ENCODE data around the gene WDFY1. TPM values are rescaled to one million over a fixed set of nuclear protein-coding genes. Genes with fewer than 3 reads are reported as not detected.
A peak's percentile ranks its signal among the peaks of the same experiment; 100 is the strongest.

WDFY1 gene
- total and polyA plus RNA-seq, 2 experiments from 2014 or later: 54.5 to 127 TPM

DNA sequence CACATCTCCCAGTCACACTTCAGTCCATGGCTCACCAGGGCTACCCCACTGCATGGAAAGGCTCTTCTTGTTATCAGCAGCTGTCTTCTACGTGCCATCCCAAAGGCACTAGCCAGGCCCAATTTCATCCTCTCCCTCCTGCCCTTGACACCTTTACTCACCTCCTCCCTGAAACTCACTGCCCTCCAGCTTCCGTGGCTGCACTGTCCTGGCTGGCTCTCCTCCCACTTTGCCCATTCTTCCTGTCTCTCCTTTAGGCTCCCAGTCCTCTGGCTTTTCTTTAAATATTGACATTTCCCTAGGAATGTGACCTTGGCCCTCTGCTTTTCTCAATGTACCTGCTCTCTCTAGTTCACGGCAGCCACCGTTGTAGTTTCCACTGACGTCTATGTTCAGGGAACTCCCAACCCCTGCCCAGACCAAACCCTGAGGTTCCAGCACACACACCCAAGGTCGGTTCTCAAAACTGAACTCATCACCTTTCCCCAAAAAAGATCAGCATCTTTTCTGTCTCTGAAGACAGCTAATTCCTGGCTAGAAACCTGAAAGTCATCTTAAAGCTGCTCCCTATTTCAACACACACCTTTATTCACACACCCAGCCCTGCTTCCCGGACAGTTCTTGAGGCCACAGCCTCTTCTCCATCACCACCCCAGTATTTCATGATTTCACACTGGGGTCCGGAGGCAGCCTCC lies 36.7 kb downstream of the WDFY1 start:
- Histone ChIP-seq H3K36me3 (ENCODE audit: insufficient read depth) (peaks cover 9% of the 10 kb centered on the region), H3K4me2 (no peak overlapping the region), H4K20me1 (replicated peaks; ENCODE audit: insufficient read depth) (peaks cover 27% of the 10 kb centered on the region), H2AFZ (no peak overlapping the region), H3K79me2 (replicated peaks; ENCODE audit: insufficient read depth) (peaks cover 45% of the 10 kb centered on the region), H3K4me3 (no peak overlapping the region), H3F3A (replicated peaks; ENCODE audit: low read depth) (no peaks in the 10 kb centered on the region), H3K4me1 (ENCODE audit: insufficient read depth) (peaks cover 11% of the 10 kb centered on the region), H3K27me3 (ENCODE audit: insufficient read depth) (no peaks in the 10 kb centered on the region), H3K9me2 (ENCODE audit: insufficient read depth) (no peaks in the 10 kb centered on the region), H3K27ac (ENCODE audit: low read depth) (peak overlapping the region; percentile 50; the same call in 1 of the 2 replicates)
- no peak for TF ChIP-seq JUNB (IDR thresholded peaks at IDR 0.05; ENCODE audit: unreplicated experiment)
- no peak for TF ChIP-seq EZH2phosphoT487 (IDR thresholded peaks at IDR 0.05; ENCODE audit: unreplicated experiment)
- no peak for TF ChIP-seq EZH2 (IDR thresholded peaks at IDR 0.05; ENCODE audit: low read depth, unreplicated experiment)
- no peak for TF ChIP-seq ETS1 (IDR thresholded peaks at IDR 0.05)
- no peak for TF ChIP-seq ZNF462 (CRISPR knock-in tag; IDR thresholded peaks at IDR 0.05)
- TF ChIP-seq CREB1 (CRISPR knock-in tag; IDR thresholded peaks at IDR 0.05; ENCODE audit: low read depth): no peak
- ATAC-seq (peak; percentile 34; the same call in 2 of the 3 replicates), DNase-seq (ENCODE audit: low spot score) (no peak)
- H3K27me3 Mint-ChIP-seq (ENCODE audit: insufficient read depth, low read depth, poor library complexity): no peaks in the 10 kb centered on the region
- peak overlapping the region; percentile 17; the same call in 1 of the 2 replicates for H3K27ac Mint-ChIP-seq
- H3K4me1 Mint-ChIP-seq: peaks cover 16% of the 10 kb centered on the region
- no peak overlapping the region for H3K4me3 Mint-ChIP-seq
- no peaks in the 10 kb centered on the region for H3K9me3 Mint-ChIP-seq
- peaks cover 18% of the 10 kb centered on the region; the same call in 2 of the 3 replicates for H3K36me3 Mint-ChIP-seq (ENCODE audit: low read depth)

Measured in GM23338 (cell line).